Upper lobe of right lung (tissue), 1 donor: Measurements from ENCODE around the gene MAP7. TPM values are rescaled to one million over a fixed set of nuclear protein-coding genes. Genes with fewer than 3 reads are reported as not detected.
"Not testable (repeated sequence)": the region's sequence is repeated elsewhere in the genome, so short reads cannot be mapped to it uniquely, and the experiment has no call there.

ENCODE experiments used
- ATAC-seq: fragments of 200-7000 bp; cut with Tn5 transposase; one replicate; pipeline ENCODE4 v1.9.1; 2020; ENCODE audit warnings: mild to moderate bottlenecking, moderate library complexity
- DNase-seq: peaks from one replicate; pipeline ENCODE4 v3.0.0-alpha.2; 2020
- H3K27ac ChIP-seq: fragments of 200-600 bp; one replicate; pipeline ENCODE4 v1.8.0; 2022
- H3K27me3 ChIP-seq: fragments of 200-600 bp; one replicate; pipeline ENCODE4 v1.8.0; 2022; ENCODE audit warnings: mild to moderate bottlenecking
- H3K36me3 ChIP-seq: fragments of 200-600 bp; one replicate; pipeline ENCODE4 v1.8.0; 2022
- H3K4me1 ChIP-seq: fragments of 200-600 bp; one replicate; pipeline ENCODE4 v1.8.0; 2022
- H3K4me3 ChIP-seq: fragments of 200-600 bp; one replicate; pipeline ENCODE4 v1.8.0; 2022; ENCODE audit warnings: mild to moderate bottlenecking
- H3K9me3 ChIP-seq: fragments of 200-600 bp; one replicate; pipeline ENCODE4 v1.8.0; 2022
- intact Hi-C: fragments of 100-400 bp; cut with DNase I; formaldehyde crosslinking; loops from one replicate; pipeline ENCODE4 v1.11.0; 2022
- total RNA-seq: library from RNA; stranded (reverse); fragmentation: NEBNext Ultra II Directional; extraction: Animal tissue kit (Norgen Biotek cat#: 25700); gene quantifications from one replicate; pipeline ENCODE4 v1.2.1, GENCODE V29; 2021
- TF ChIP-seq, protein P1 (sequence below): fragments of 200-600 bp; IDR thresholded peaks from one replicate; pipeline ENCODE4 v1.8.0; 2022; ENCODE audit warnings: antibody characterized with exemption
- donor health status: DM: no; HTN: yes; CAD: no; lungs with severe emphysema.

MAP7 gene
- total RNA-seq, 1 donor from 2014 or later, result 23.2 TPM

DNA sequence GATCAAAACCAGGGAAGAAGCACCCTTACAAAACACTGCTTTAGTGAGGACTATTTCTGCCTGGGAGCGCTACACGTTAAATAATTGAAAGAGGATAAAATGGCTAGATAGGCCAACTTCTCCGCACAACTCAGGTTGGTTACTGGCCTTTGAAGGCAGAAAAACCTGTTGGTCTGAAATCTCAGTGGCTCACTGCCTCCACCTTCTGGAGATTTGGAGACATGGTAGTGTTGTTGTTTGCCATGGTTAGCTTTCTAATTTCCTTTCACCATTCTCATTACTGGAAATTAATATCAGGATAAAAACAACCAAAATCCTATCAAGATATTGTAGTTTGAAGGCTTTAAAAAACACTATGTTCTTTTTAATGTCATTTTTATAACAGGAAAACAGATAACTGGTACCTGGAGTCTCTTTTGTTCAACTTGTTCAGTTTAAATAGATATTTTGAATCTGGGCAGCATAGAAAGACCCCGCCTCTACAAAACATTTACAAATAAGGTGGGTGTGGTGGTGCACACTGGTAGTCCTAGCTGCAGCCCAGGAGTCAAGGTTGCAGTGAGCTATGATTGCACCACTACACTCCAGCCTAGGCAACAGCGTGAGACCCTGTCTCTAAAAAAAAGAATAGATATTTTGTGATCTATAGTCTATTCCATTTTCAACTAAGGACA, 233.1 kb downstream of the MAP7 start:
- no peaks in the 10 kb centered on the region for H3K9me3 ChIP-seq
- H3K27ac ChIP-seq, result no peak overlapping the region
- no peaks in the 10 kb centered on the region for H3K27me3 ChIP-seq
- ATAC-seq (peak; percentile 94), DNase-seq (no peak)
- H3K4me1 ChIP-seq, result no peaks in the 10 kb centered on the region
- no peak overlapping the region for H3K4me3 ChIP-seq
- H3K36me3 ChIP-seq, result no peaks in the 10 kb centered on the region
- intact Hi-C loops, result no loop called here
- TF ChIP-seq, protein P1, sequence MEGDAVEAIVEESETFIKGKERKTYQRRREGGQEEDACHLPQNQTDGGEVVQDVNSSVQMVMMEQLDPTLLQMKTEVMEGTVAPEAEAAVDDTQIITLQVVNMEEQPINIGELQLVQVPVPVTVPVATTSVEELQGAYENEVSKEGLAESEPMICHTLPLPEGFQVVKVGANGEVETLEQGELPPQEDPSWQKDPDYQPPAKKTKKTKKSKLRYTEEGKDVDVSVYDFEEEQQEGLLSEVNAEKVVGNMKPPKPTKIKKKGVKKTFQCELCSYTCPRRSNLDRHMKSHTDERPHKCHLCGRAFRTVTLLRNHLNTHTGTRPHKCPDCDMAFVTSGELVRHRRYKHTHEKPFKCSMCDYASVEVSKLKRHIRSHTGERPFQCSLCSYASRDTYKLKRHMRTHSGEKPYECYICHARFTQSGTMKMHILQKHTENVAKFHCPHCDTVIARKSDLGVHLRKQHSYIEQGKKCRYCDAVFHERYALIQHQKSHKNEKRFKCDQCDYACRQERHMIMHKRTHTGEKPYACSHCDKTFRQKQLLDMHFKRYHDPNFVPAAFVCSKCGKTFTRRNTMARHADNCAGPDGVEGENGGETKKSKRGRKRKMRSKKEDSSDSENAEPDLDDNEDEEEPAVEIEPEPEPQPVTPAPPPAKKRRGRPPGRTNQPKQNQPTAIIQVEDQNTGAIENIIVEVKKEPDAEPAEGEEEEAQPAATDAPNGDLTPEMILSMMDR, result peak; percentile 87

DNA sequence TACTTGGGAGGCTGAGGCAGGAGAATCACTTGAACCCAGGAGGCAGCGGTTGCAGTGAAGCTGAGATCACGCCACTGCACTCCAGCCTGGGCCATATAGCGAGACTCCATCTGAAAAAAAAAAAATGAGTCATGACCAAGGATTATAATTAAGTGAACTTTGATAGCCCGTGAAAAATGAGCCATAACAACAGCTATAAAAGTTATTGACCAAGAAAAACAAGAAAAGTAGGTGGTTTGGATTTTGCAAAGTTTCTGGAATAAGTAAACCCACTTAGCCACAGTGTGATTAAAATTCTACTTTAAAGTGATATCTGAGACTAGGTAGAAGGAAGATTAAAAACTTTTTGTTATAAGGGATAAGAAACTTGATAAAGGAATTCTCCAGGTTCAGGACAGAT, 234.6 kb downstream of the MAP7 start:
- Histone ChIP-seq H3K27me3 (no peaks in the 10 kb centered on the region), H3K27ac (no peak overlapping the region), H3K9me3 (no peaks in the 10 kb centered on the region), H3K4me3 (no peak overlapping the region), H3K4me1 (no peaks in the 10 kb centered on the region), H3K36me3 (no peaks in the 10 kb centered on the region)
- TF ChIP-seq, protein P1, result no peak
- intact Hi-C loops, result no loop called here
- ATAC-seq, result no peak
- DNase-seq, result no peak

DNA sequence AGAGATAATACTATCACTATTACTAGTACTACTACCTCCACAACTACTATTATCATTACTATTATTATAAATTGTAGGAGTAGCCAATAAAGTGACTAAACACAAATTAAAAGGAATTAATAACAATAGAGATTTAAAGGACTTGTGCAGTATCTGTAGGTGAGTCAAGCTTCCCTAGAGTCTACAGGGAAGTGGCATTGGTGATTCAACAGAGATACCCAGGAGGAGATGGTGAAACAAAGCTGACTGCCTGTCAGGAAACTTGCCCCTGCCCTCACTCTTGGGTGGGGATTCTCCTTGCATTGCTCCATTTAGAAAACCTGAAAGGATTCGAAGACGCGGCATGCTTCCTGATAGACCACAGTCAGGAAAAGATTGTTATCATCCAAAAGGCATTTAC, 237.2 kb downstream of the MAP7 start:
- Histone ChIP-seq H3K9me3 (no peaks in the 10 kb centered on the region), H3K4me1 (no peaks in the 10 kb centered on the region), H3K27ac (no peak overlapping the region), H3K36me3 (no peaks in the 10 kb centered on the region), H3K4me3 (no peak overlapping the region), H3K27me3 (no peaks in the 10 kb centered on the region)
- TF ChIP-seq, protein P1, result no peak
- ATAC-seq, result no peak
- no peak for DNase-seq
- intact Hi-C loops, result no loop called here

DNA sequence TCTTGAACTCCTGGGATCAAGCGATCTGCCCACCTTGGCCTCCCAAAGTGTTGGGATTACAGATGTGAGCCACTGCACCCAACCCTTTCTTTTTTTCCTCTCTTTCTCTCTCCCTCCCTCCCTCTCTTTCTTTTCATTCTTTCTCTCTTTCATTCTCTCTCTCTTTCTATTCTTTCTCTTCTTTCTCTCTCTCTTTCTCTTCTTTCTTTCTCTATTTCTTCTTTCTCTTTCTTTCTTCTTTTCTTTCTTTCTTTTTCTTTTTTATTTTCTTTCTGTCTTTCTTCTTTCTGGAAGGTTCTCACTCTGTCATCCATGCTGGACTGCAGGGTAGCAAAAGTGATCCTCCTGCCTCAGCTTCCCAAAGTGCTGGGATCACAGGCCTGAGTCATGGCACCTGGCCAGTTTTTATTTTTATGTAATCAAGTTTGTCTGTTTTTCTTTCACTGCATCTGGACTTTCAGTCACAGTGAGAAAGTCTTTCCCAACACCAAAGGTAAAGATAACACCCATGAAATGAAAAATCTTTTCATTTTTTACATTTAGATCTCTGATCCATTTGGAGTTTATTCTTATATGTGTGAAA, 240.4 kb downstream of the MAP7 start:
- Histone ChIP-seq H3K4me3 (no peak overlapping the region), H3K27me3 (no peaks in the 10 kb centered on the region), H3K27ac (no peak overlapping the region), H3K36me3 (no peaks in the 10 kb centered on the region), H3K9me3 (no peaks in the 10 kb centered on the region), H3K4me1 (no peaks in the 10 kb centered on the region)
- TF ChIP-seq, protein P1, result no peak
- ATAC-seq (no peak), DNase-seq (no peak)
- intact Hi-C loops, result no loop called here

DNA sequence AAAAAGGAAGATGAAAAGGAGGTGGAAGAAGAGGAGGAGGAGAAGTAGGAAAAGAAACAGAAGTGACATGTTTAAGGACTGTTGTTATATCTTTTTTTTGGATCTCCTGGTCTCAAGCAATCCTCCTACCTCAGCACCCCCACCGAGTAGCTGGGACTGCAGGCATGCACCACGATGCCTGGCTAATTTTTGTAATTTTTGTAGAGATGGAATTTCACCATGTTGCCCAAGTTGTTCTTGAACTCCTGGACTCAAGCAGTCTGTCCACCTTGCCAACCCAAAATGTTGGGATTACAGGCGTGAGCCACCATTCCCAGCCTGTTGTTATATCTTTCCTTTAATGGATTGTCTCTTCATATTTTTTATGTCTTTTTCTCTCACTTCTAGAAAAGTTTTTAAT, 241.1 kb downstream of the MAP7 start:
- TF ChIP-seq, protein P1, result no peak
- H3K4me3 ChIP-seq, result no peak overlapping the region
- DNase-seq (no peak), ATAC-seq (no peak)
- no peaks in the 10 kb centered on the region for H3K27me3 ChIP-seq
- H3K36me3 ChIP-seq, result no peaks in the 10 kb centered on the region
- no peaks in the 10 kb centered on the region for H3K4me1 ChIP-seq
- no peaks in the 10 kb centered on the region for H3K9me3 ChIP-seq
- H3K27ac ChIP-seq, result no peak overlapping the region
- intact Hi-C loops, result no loop called here

DNA sequence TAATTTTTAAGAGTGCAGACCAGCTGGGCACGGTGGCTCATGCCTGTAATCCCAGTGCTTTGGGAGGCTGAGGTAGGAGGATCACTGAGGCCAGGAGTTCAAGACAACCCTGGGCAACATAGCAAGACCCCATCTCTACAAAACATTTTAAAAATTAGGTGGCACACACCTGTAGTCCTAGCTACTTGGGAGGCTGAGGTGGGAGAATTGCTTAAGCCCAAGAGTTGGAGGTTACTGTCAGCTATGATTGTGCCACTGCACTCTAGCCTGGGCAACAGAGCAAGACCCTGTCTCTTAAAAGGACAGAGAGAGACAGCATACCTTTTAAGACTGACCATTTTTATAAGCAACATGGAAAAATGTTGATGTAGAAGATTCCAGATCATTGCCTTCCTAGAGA, 241.8 kb downstream of the MAP7 start:
- H3K9me3 ChIP-seq, H3K27me3 ChIP-seq, ATAC-seq, H3K27ac ChIP-seq, intact Hi-C loops, H3K36me3 ChIP-seq, H3K4me1 ChIP-seq, DNase-seq, H3K4me3 ChIP-seq: not testable (repeated sequence)
